Left lung (tissue), 10 donors: ENCODE data around the gene AHDC1. TPM values are rescaled to one million over a fixed set of nuclear protein-coding genes. Genes with fewer than 3 reads are reported as not detected.

Source experiments
- ATAC-seq: fragments of 200-7000 bp; cut with Tn5 transposase; one replicate; pipeline ENCODE4 v1.9.1; 2020; ENCODE audit warnings: moderate library complexity
- DNase-seq, 4 donors: peaks; one replicate each; pipeline ENCODE4 v3.0.0-alpha.2; 2013 to 2020
- H3K27ac ChIP-seq, 2 donors: fragments of 200-600 bp; sonication (generic) in 1 of 2; one replicate each; pipeline versions ENCODE4 v1.5.0 to v1.8.0; 2020 to 2021
- H3K27me3 ChIP-seq, 2 donors: fragments of 200-600 bp; sonication (generic) in 1 of 2; one replicate each; pipeline versions ENCODE4 v1.5.0 to v1.8.0; 2020 to 2021
- H3K36me3 ChIP-seq, 2 donors: fragments of 200-600 bp; sonication (generic) in 1 of 2; one replicate each; pipeline versions ENCODE4 v1.5.0 to v1.8.0; 2020 to 2021
- H3K4me1 ChIP-seq, 2 donors: fragments of 200-600 bp; one replicate each; pipeline ENCODE4 v1.8.0; 2021
- H3K4me3 ChIP-seq, 2 donors: fragments of 200-600 bp; sonication (generic) in 1 of 2; one replicate each; pipeline versions ENCODE4 v1.5.0 to v1.8.0; 2020 to 2021; ENCODE audit warnings: mild to moderate bottlenecking in 1 of 2
- H3K9me3 ChIP-seq, 2 donors: fragments of 200-600 bp; sonication (generic) in 1 of 2; one replicate each; pipeline versions ENCODE4 v1.5.0 to v1.8.0; 2020 to 2021
- CTCF ChIP-seq, 2 donors: fragments of 200-600 bp; sonication (generic) in 1 of 2; IDR thresholded peaks; one replicate each; pipeline versions ENCODE4 v1.5.0 to v1.8.0; 2021; ENCODE audit warnings: antibody characterized with exemption in 2 of 2
- intact Hi-C, 2 donors: fragments of 100-400 bp; cut with DNase I; formaldehyde crosslinking; loops; one replicate each; pipeline versions ENCODE4 v1.11.2 to v1.14.2; 2022
- polyA plus RNA-seq, 6 donors: library from polyadenylated mRNA; unstranded; fragments of 120-200 nt; gene quantifications; one replicate each; pipeline ENCODE4 v1.2.1, GENCODE V29; 2013; ENCODE audit not compliant: insufficient read length in 6 of 6
- total RNA-seq, 2 donors: library from RNA; stranded (reverse); fragmentation: NEBNext Ultra II Directional; extraction: Animal tissue kit (Norgen Biotek cat#: 25700); gene quantifications; one replicate each; pipeline ENCODE4 v1.2.1, GENCODE V29; 2021
- donor health status: DM: no; HTN: yes; CAD: no.
- donor health status: DM: no; HTN: no; CAD: no.

Gene AHDC1
- total and polyA plus RNA-seq, 8 donors = 32.2 to 48.8 (median 41.2) TPM

GRCh38 chr1:27616441-27616840, 12.5 kb upstream of the AHDC1 start:
- TF ChIP-seq CTCF (IDR thresholded peaks at IDR 0.05) = no peak
- DNase-seq (peak in 1 of 4 donors; percentile 31), ATAC-seq (no peak)
- Histone ChIP-seq H3K36me3 (peaks cover 0 to 98% of the 10 kb centered on the region in 2 donors), H3K27me3 (no peaks in the 10 kb centered on the region), H3K9me3 (no peaks in the 10 kb centered on the region), H3K4me3 (no peak overlapping the region), H3K4me1 (peaks cover 0 to 71% of the 10 kb centered on the region in 2 donors), H3K27ac (peak overlapping the region in 1 of 2 donors; percentile 5)
- intact Hi-C loops = loop anchor here in 1 of 2 donors (10.0 kb wide), 1 partner anchor 312 kb away; no protein-coding TSS in a partner anchor

- no peak for TF ChIP-seq CTCF (IDR thresholded peaks at IDR 0.05)
- Histone ChIP-seq H3K4me3 (no peak overlapping the region), H3K9me3 (no peaks in the 10 kb centered on the region), H3K27me3 (no peaks in the 10 kb centered on the region), H3K27ac (peak overlapping the region in 1 of 2 donors; percentile 5), H3K4me1 (peaks cover 0 to 64% of the 10 kb centered on the region in 2 donors), H3K36me3 (peaks cover 0 to 96% of the 10 kb centered on the region in 2 donors)
- DNase-seq (peak in 1 of 4 donors; percentile 72), ATAC-seq (no peak)
- intact Hi-C loops = loop anchor here in 1 of 2 donors (10.0 kb wide), 1 partner anchor 311 kb away; no protein-coding TSS in a partner anchor
These were observed 11.6 kb upstream of the AHDC1 start for GRCh38 chr1:27615346-27616192.

GRCh38 chr1:27614625-27615344, 10.8 kb upstream of the AHDC1 start:
- Histone ChIP-seq H3K27ac (peak overlapping the region in 1 of 2 donors; percentile 5), H3K9me3 (no peaks in the 10 kb centered on the region), H3K4me1 (peaks cover 0 to 64% of the 10 kb centered on the region in 2 donors), H3K4me3 (no peak overlapping the region), H3K36me3 (peaks cover 0 to 88% of the 10 kb centered on the region in 2 donors), H3K27me3 (no peaks in the 10 kb centered on the region)
- DNase-seq (peak in 2 of 4 donors; percentile 44 to 53), ATAC-seq (no peak)
- TF ChIP-seq CTCF (IDR thresholded peaks at IDR 0.05) = no peak
- intact Hi-C loops = loop anchor here in 1 of 2 donors (10.0 kb wide), 1 partner anchor 310 kb away; no protein-coding TSS in a partner anchor

- TF ChIP-seq CTCF (IDR thresholded peaks at IDR 0.05) = no peak
- H3K27ac ChIP-seq = peak overlapping the region in 1 of 2 donors; percentile 5
- H3K4me3 ChIP-seq = no peak overlapping the region
- H3K4me1 ChIP-seq = peaks cover 0 to 64% of the 10 kb centered on the region in 2 donors
- ATAC-seq = no peak
- H3K36me3 ChIP-seq = peaks cover 0 to 81% of the 10 kb centered on the region in 2 donors
- intact Hi-C loops = loop anchor here in 1 of 2 donors (10.0 kb wide), 1 partner anchor 309 kb away; no protein-coding TSS in a partner anchor
- H3K27me3 ChIP-seq = no peaks in the 10 kb centered on the region
- no peaks in the 10 kb centered on the region for H3K9me3 ChIP-seq
- no peak for DNase-seq
These were observed 10.2 kb upstream of the AHDC1 start for GRCh38 chr1:27614043-27614624.
